ENCODE results near the gene PNCK. TPM values are rescaled to one million over a fixed set of nuclear protein-coding genes. Genes with fewer than 3 reads are reported as not detected.

The PNCK gene
- total RNA-seq, 1 experiment from 2014 or later, result 0.42 TPM

GRCh38 chrX:153633048-153633447, 40.6 kb downstream of the PNCK start:
- no peak for DNase-seq (ENCODE audit: extremely low read depth, low read depth)

- no peak for DNase-seq (ENCODE audit: extremely low read depth, low read depth)
Observed at GRCh38 chrX:153632595-153632946, 41.0 kb downstream of the PNCK start.

GRCh38 chrX:153631907-153632594, 41.6 kb downstream of the PNCK start:
- DNase-seq (ENCODE audit: extremely low read depth, low read depth), result no peak

DNA sequence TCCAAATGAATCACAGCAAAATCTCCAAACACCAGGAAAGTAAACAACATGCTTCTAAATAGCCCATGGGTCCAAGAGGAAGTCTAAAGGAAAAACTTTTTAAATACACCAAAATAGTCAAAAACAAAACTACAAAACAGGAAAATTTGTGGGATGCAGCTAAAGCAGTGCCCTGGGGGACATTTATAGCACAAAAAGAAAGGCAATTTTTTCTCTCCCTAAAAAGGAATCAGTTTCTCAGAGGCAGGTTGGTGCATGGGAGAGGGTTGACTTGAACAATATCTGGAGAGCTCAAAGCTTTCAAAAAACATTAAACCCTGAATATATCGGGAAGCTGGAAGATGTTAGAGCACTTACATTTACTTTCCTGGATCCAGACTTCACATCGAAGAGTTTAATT, 42.3 kb downstream of the PNCK start:
- DNase-seq (ENCODE audit: extremely low read depth, low read depth), result no peak

GRCh38 chrX:153628665-153629064, 44.9 kb downstream of the PNCK start:
- no peak for DNase-seq (ENCODE audit: extremely low read depth, low read depth)

GRCh38 chrX:153628129-153628528, 45.5 kb downstream of the PNCK start:
- DNase-seq (ENCODE audit: extremely low read depth, low read depth), result no peak

DNA sequence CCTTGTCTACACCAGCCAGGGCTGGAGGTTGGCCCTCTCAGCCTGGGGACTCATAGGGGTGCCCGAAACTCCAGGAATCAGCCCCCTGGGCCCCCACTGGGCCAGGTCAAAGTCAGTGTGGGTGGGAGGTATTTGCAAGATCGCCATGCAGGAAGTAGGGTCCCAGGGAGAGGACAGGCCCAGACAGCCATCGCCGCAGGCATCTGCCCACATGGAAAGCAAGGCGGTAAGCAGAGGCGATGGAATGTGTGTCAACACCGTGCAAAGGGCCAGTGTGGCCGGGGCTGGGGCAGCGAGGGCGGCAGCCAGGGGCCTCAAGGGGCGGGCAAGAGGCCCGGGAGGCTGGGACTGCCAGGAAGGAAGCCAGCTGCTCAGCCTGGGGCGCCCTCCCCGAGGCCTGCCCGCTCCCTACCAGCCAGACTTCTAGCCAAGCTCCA, 45.9 kb downstream of the PNCK start:
- no peak for DNase-seq (ENCODE audit: extremely low read depth, low read depth)

GRCh38 chrX:153626863-153627674, 46.5 kb downstream of the PNCK start:
- DNase-seq (ENCODE audit: extremely low read depth, low read depth), result no peak

GRCh38 chrX:153626025-153626633, 47.5 kb downstream of the PNCK start:
- no peak for DNase-seq (ENCODE audit: extremely low read depth, low read depth)

DNA sequence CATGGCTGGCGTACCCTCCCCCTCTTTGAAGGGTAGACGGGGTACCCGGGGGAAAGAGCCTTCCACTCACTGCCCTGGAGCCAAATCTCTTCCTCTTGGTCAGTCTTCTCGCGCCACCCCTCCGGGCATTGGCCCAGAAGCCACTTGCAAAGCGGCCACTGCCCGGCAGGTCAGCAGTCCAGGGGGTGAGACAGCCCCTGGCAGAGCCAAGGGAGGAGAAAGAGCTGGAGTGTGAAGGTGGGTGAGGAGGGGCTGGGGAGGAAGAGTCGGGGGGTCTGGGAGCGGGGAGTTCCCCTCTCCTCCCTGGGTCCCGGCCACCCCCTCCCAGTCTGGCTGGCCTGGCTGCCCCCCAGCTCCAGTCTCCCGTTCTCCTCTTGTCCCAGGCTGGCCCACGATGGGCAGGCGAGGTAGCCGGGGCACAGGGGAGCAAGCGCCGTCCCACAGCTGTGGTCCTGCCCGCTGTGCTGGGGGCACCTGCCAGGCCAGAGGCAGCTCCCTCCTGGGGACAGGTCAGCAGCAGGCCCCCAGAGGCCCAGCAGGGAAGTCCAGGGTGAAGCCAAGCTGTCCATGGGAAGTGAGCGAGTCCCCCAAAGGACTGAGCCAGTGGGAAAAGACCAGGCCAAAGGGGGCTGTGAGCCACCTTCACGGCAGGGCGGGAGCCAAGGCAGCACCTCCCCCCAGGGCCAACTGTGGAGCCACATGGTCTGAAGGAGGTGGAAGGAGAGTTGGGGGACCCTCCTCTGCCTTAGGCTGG, 48.2 kb downstream of the PNCK start:
- DNase-seq (ENCODE audit: extremely low read depth, low read depth), result no peak

GRCh38 chrX:153624196-153625091, 49.2 kb downstream of the PNCK start:
- no peak for DNase-seq (ENCODE audit: extremely low read depth, low read depth)

GRCh38 chrX:153623310-153624029, 50.1 kb downstream of the PNCK start:
- DNase-seq (ENCODE audit: extremely low read depth, low read depth), result no peak

DNA sequence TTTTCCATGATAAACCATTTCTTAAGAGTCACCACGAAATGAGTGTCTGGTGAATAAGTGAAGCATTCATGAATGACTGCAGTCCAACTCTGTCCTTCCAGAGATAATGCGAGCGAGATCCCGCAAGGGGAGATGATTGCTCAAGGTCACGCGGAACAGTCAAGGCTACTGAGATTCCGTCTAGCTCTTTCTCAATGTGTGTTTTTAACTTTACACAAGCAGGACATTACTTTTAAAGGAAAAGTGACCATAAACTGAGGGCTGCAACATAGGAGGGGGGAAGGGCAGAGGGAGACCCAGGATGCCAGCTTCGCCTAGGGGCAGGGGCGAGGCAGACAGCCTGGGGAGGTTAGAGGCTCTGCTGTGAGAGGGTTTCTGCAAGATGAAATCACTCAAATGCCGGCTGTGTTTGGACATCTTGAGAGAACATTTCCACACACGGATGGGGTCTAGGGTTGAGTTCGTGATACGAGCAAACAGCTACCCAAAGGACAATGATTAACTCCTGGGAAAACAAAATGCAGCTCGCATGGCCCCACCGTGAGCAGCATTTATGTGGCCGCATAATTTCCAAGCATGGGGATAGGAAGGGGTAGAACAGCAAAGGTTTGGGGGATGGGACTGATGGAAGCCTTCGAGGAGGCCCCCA, 50.8 kb downstream of the PNCK start:
- DNase-seq (ENCODE audit: extremely low read depth, low read depth), result no peak

GRCh38 chrX:153621949-153622598, 51.5 kb downstream of the PNCK start:
- no peak for DNase-seq (ENCODE audit: extremely low read depth, low read depth)

DNA sequence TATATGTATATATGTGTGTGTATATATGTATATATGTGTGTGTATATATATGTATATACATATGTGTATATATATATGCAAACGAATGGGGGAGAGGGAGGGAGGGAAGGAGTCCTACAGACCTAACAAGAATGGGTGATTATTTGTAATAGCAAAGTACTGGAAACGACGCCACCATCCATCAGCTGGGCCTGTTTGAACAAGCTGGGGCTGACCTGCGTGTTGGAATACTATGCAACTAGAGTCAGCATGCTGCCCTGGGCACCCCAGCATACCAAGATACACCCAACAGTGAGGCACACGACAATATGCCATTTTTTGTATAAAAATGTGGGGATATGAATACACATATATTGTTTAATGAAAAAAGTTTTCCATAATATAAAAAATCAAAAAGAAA, 53.0 kb downstream of the PNCK start:
- DNase-seq (ENCODE audit: extremely low read depth, low read depth), result no peak

All from NCI-H460 (cell line).